Hepatocyte (in vitro differentiated cells): Measurements from ENCODE around the gene EIF3D.

ENCODE experiments used
- EZH2phosphoT487 ChIP-seq: fragments of 200-600 bp; sonication (generic); IDR thresholded peaks from one replicate; pipeline ENCODE4 v1.6.1; 2018; ENCODE audit warnings: antibody characterized with exemption, mild to moderate bottlenecking, low read depth, moderate library complexity; ENCODE audit not compliant: unreplicated experiment, severe bottlenecking
- TF ChIP-seq, protein P1 (sequence below): fragments of 200-600 bp; sonication (generic); IDR thresholded peaks from 2 replicates; pipeline ENCODE4 v1.5.1; 2016; ENCODE audit warnings: antibody characterized with exemption, mild to moderate bottlenecking; ENCODE audit not compliant: poor library complexity

DNA sequence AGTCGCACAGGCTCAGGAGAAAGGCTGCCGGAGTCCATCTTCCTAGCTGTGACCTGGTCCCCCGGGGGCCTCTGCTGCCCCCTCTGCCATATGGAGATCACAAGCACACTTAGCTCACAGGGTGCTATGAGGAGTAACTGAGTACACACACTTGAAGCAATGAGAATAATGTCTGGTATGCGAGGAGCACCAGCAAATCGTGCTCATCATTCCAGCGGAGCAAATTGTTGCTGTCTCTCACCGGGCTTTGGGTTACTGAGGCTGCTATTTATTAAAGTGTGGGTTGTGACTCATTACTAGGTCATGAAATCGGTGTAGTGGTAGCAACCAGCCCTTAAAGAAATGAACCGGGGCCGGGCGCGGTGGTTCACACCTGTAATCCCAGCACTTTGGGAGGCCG is 48.1 kb upstream of the EIF3D start:
- TF ChIP-seq, protein P1, sequence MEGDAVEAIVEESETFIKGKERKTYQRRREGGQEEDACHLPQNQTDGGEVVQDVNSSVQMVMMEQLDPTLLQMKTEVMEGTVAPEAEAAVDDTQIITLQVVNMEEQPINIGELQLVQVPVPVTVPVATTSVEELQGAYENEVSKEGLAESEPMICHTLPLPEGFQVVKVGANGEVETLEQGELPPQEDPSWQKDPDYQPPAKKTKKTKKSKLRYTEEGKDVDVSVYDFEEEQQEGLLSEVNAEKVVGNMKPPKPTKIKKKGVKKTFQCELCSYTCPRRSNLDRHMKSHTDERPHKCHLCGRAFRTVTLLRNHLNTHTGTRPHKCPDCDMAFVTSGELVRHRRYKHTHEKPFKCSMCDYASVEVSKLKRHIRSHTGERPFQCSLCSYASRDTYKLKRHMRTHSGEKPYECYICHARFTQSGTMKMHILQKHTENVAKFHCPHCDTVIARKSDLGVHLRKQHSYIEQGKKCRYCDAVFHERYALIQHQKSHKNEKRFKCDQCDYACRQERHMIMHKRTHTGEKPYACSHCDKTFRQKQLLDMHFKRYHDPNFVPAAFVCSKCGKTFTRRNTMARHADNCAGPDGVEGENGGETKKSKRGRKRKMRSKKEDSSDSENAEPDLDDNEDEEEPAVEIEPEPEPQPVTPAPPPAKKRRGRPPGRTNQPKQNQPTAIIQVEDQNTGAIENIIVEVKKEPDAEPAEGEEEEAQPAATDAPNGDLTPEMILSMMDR = no peak
- no peak for TF ChIP-seq EZH2phosphoT487
